ENCODE measurements around the gene IGSF9. TPM values are rescaled to one million over a fixed set of nuclear protein-coding genes. Genes with fewer than 3 reads are reported as not detected.
A peak's percentile ranks its signal among the peaks of the same experiment; 100 is the strongest.

IGSF9 gene
- total RNA-seq, 4 donors from 2014 or later = 0.29 to 6.2 (median 1.2) TPM; not detected in 1

- Histone ChIP-seq H3K4me3 (no peak overlapping the region), H3K36me3 (no peaks in the 10 kb centered on the region), H3K9me3 (no peaks in the 10 kb centered on the region), H3K27me3 (no peaks in the 10 kb centered on the region), H3K27ac (no peak overlapping the region), H3K4me1 (no peaks in the 10 kb centered on the region)
- intact Hi-C loops (cut with DNase I; ENCODE audit: low total_unique reads) = no loop called here
- no peak for TF ChIP-seq POLR2A (IDR thresholded peaks at IDR 0.05)
- TF ChIP-seq CTCF (IDR thresholded peaks at IDR 0.05) = no peak
- DNase-seq = no peak
Observed at GRCh38 chr1:159914252-159915018, 31.0 kb downstream of the IGSF9 start.

- Histone ChIP-seq H3K27ac (no peak overlapping the region), H3K27me3 (no peaks in the 10 kb centered on the region), H3K9me3 (no peaks in the 10 kb centered on the region), H3K4me3 (no peak overlapping the region), H3K36me3 (no peaks in the 10 kb centered on the region), H3K4me1 (no peaks in the 10 kb centered on the region)
- DNase-seq = no peak
- intact Hi-C loops (cut with DNase I; ENCODE audit: low total_unique reads) = no loop called here
- TF ChIP-seq POLR2A (IDR thresholded peaks at IDR 0.05) = no peak
- no peak for TF ChIP-seq CTCF (IDR thresholded peaks at IDR 0.05)
Observed at GRCh38 chr1:159913451-159914192, 31.8 kb downstream of the IGSF9 start.

GRCh38 chr1:159911326-159912070 lies 33.9 kb downstream of the IGSF9 start:
- H3K27me3 ChIP-seq = no peaks in the 10 kb centered on the region
- peak overlapping the region in 1 of 2 donors; percentile 41 for H3K27ac ChIP-seq
- intact Hi-C loops (cut with DNase I; ENCODE audit: low total_unique reads) = no loop called here
- no peak for TF ChIP-seq CTCF (IDR thresholded peaks at IDR 0.05)
- no peak for TF ChIP-seq POLR2A (IDR thresholded peaks at IDR 0.05)
- no peak for DNase-seq
- no peaks in the 10 kb centered on the region for H3K9me3 ChIP-seq
- H3K36me3 ChIP-seq = no peaks in the 10 kb centered on the region
- no peaks in the 10 kb centered on the region for H3K4me1 ChIP-seq
- H3K4me3 ChIP-seq = no peak overlapping the region

GRCh38 chr1:159908031-159908940 lies 37.1 kb downstream of the IGSF9 start:
- intact Hi-C loops (cut with DNase I; ENCODE audit: low total_unique reads) = no loop called here
- Histone ChIP-seq H3K36me3 (no peaks in the 10 kb centered on the region), H3K27me3 (no peaks in the 10 kb centered on the region), H3K27ac (no peak overlapping the region), H3K9me3 (no peaks in the 10 kb centered on the region), H3K4me3 (no peak overlapping the region), H3K4me1 (no peaks in the 10 kb centered on the region)
- no peak for DNase-seq
- TF ChIP-seq CTCF (IDR thresholded peaks at IDR 0.05) = no peak
- no peak for TF ChIP-seq POLR2A (IDR thresholded peaks at IDR 0.05)

All from uterus (tissue), 4 donors.